GM12865 (cell line): ENCODE measurements around the gene CDH23.
A peak's percentile ranks its signal among the peaks of the same experiment; 100 is the strongest.

Experiments
- DNase-seq: peaks from one replicate; pipeline ENCODE4 v3.0.0; 2010; ENCODE audit warnings: low read depth
- H3K4me3 ChIP-seq: 2 replicates; pipeline ENCODE4 v1.5.1; 2011; ENCODE audit warnings: mild to moderate bottlenecking, low read depth, low read length, control low read depth
- CTCF ChIP-seq: IDR thresholded peaks from 2 replicates; pipeline ENCODE4 v1.5.1; 2011; ENCODE audit warnings: low read length, control low read depth, low read depth, inconsistent platforms; ENCODE audit not compliant: insufficient read depth; ENCODE audit errors: missing control alignments

The CDH23 gene

GRCh38 chr10:71396084-71396710, 523 bp upstream of the CDH23 start:
- H3K4me3 ChIP-seq, result no peak overlapping the region
- DNase-seq, result peak; percentile 31
- peak; percentile 33 for TF ChIP-seq CTCF

DNA sequence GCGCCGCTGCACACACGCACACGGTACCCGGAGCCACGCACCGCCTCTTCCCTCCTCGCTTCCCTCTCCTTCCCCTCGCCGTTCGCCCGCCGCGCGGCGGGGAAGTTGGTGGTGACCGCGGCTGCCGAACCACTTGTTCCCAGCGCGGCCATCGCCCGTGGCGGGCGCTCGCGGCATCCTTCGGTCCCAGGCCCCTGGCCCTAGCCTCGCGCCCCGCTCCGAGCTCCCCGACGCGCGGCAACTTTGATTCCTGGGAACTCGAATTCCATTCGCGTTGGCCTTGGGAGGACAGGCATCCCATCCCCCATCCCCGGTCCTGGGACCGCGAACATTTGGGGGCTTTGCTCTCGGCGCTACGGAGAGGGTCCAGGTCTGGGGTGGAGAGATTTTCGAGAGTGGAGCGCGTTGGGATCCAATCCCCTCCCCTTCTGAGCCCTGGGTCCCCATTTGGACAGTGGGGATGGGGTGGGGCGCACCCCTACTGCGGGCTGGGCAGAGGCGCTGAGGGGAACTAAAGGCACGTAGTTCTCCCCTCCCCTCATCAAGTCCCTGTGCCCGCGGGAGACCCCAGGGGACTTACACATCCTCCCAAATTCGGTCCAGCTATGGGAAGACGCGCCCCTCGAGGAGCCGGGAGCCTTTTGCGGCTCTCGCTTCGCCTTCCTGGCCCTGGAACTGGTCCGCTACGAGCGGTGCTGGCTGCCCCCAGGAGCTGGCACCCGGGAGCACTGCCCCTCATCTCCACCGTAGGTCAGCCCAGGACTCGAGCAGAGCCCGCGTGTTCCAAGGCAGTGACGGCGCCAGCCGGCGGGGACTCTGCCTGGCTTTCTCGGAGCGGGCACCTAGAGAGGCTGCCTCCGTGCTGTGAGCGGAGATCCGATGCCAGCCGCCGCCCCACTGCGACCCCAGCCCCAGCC, 834 bp downstream of the CDH23 start:
- no peak for TF ChIP-seq CTCF
- H3K4me3 ChIP-seq, result no peak overlapping the region
- no peak for DNase-seq

GRCh38 chr10:71398976-71399375, 2.3 kb downstream of the CDH23 start:
- no peak for DNase-seq

DNA sequence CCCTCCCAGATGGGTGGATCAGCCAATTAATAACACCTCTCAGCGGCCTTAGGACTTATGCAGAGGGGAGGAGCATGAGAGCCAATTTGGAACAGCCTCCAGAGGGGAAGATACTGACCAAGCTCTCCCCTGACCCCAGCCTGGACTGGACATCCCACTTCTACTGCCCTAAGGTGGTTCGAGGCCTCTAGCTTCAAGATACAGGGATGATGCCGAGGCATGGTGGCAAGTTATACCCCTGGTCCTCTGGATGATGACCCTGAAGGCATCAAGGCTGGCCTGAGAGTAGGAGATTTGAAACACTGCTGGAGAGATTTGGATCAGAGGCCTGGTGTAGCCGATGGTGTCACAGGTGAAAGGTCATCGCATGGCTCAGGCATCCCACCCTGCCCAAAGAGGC, 3.2 kb downstream of the CDH23 start:
- DNase-seq, result no peak
- no peak for TF ChIP-seq CTCF
- no peak overlapping the region for H3K4me3 ChIP-seq

More at GRCh38 chr10:71398976-71399375, 2.3 kb downstream of the CDH23 start:
- H3K4me3 ChIP-seq, result no peak overlapping the region
- TF ChIP-seq CTCF, result no peak

DNA sequence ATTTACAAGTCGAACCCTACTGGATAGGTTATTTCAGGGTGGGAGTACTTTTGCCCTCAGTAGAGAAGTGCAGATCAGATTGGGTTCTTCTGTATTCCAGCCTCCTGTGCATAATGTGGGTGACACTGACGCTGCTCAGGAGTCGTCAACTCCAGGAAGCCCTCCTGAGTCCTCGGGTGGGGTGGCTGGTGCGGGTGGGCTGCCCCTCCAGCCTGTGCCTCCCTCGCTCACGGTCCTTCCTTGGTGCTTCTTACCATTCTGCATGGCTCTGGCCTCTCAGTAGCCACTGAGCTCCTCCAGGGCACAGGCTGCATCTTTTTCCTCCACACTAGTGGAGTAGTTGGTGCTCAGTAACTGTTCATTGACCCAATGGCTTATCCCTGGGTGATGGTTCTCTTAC, 4.3 kb downstream of the CDH23 start:
- TF ChIP-seq CTCF, result no peak
- no peak for DNase-seq
- no peak overlapping the region for H3K4me3 ChIP-seq

DNA sequence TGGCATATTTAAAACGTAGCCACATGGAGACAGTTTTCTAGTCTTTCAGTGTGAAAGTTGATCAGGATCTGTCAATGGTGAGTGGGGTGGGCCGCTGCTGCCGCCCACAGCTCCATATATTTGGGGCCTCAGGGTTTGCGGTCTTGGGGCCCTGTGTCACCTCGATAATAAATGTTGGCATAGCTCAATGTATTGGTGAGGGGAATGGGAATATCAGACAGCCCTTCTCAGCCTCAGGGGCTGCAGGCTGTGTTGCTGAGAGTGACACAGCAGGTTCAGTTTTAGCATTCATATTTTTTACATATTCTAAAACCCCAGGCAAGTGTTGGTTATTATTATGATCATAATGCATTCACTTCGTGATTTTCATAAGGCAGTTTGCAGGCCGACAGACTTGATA, 5.3 kb downstream of the CDH23 start:
- H3K4me3 ChIP-seq, result no peak overlapping the region
- TF ChIP-seq CTCF, result no peak
- no peak for DNase-seq
